ENCODE data around the gene PCDHGB4.

DNA sequence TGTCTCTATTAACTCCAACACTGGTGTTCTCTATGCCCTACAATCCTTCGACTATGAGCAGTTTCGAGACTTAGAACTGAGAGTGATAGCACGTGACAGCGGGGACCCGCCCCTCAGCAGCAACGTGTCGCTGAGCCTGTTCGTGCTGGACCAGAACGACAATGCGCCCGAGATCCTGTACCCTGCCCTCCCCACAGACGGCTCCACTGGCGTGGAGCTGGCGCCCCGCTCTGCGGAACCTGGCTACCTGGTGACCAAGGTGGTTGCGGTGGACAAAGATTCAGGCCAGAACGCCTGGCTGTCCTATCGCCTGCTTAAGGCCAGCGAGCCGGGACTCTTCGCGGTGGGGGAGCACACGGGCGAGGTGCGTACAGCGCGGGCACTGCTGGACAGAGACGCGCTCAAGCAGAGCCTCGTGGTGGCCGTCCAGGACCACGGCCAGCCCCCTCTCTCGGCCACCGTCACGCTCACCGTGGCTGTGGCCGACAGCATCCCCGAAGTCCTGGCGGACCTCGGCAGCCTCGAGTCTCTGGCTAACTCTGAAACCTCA lies 35.3 kb downstream of the PCDHGB4 start:
- no peak for TF ChIP-seq CTCF (conservative IDR thresholded peaks at IDR 0.05)
- no peak for TF ChIP-seq EZH2 (IDR thresholded peaks at IDR 0.05; ENCODE audit: low read depth)

All from PC-9 (cell line).